ENCODE measurements around the gene RTP3. TPM values are rescaled to one million over a fixed set of nuclear protein-coding genes. Genes with fewer than 3 reads are reported as not detected.

Gene RTP3
- total RNA-seq, 4 donors from 2014 or later = not detected

GRCh38 chr3:46469680-46470357, 28.0 kb upstream of the RTP3 start:
- no peaks in the 10 kb centered on the region for H3K36me3 ChIP-seq
- H3K27ac ChIP-seq = no peak overlapping the region
- H3K9me3 ChIP-seq = peaks cover 0 to 5% (median 0%) of the 10 kb centered on the region in 3 donors
- 28 to 33% methylated on average over 2 to 3 of the region's 3 CpGs for whole genome bisulfite sequencing, 2 donors
- intact Hi-C loops (cut with DNase I) = no loop called here
- no peak overlapping the region for H3K4me3 ChIP-seq
- peaks cover 0 to 30% (median 0%) of the 10 kb centered on the region in 4 donors for H3K27me3 ChIP-seq
- no peak for DNase-seq
- H3K4me1 ChIP-seq = peaks cover 0 to 17% (median 0%) of the 10 kb centered on the region in 3 donors
- TF ChIP-seq, protein P1, sequence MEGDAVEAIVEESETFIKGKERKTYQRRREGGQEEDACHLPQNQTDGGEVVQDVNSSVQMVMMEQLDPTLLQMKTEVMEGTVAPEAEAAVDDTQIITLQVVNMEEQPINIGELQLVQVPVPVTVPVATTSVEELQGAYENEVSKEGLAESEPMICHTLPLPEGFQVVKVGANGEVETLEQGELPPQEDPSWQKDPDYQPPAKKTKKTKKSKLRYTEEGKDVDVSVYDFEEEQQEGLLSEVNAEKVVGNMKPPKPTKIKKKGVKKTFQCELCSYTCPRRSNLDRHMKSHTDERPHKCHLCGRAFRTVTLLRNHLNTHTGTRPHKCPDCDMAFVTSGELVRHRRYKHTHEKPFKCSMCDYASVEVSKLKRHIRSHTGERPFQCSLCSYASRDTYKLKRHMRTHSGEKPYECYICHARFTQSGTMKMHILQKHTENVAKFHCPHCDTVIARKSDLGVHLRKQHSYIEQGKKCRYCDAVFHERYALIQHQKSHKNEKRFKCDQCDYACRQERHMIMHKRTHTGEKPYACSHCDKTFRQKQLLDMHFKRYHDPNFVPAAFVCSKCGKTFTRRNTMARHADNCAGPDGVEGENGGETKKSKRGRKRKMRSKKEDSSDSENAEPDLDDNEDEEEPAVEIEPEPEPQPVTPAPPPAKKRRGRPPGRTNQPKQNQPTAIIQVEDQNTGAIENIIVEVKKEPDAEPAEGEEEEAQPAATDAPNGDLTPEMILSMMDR (IDR thresholded peaks at IDR 0.05) = no peak
- no peak for TF ChIP-seq POLR2A (IDR thresholded peaks at IDR 0.05)

DNA sequence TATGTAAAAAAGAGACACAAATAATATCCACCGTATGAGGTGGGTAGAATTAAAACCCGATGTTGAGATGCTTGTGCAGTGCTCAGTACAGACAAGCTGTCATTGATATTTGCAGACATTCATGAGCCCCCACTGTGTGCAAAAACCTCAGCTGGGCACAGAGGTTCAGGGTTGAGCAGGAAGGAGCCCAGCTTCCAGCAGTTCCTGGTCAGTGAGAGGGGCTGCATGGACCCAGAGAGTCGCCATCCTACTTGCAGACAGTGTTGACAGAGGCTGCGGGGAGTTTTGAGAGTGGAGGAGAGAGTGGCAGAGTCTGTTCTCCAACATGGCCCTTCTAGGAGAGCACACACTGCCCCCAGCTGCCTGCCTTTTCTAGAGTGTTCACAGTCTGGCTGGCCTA, 26.9 kb upstream of the RTP3 start:
- Histone ChIP-seq H3K4me3 (no peak overlapping the region), H3K27ac (no peak overlapping the region), H3K36me3 (no peaks in the 10 kb centered on the region), H3K9me3 (peaks cover 0 to 7% (median 0%) of the 10 kb centered on the region in 3 donors), H3K4me1 (peaks cover 0 to 10% (median 0%) of the 10 kb centered on the region in 3 donors), H3K27me3 (peaks cover 0 to 20% (median 0%) of the 10 kb centered on the region in 4 donors)
- no peak for DNase-seq
- intact Hi-C loops (cut with DNase I) = no loop called here
- TF ChIP-seq POLR2A (IDR thresholded peaks at IDR 0.05) = no peak
- TF ChIP-seq, protein P1 (IDR thresholded peaks at IDR 0.05) = no peak
- 84 to 90% methylated on average over 4 of the region's 4 CpGs for WGBS, 2 donors

DNA sequence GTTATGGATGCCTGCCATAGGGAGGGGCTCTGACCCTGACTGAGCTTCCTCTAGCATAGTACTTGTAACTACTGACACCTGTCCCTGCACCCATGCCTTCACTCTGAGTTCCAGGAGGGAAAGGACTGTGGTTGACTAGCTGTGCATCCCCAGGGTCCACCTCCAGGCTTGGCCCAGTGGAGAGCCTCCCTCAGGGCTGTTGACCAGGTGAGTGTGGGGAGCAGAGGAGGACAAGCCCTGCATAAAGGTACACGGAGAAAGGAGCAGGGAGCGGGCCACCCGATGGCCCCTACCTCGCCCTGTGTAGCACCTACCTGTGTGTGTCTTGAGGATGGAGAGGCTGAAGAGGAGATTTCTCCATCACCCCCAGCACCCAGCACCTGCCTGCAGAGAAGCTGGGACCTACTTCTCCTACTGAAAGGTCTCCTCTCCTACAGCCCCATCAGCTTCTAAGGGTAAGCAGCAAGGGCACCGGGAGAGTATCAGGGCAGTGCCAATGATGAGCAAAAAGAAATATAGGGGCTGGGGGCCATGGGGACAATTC, 26.3 kb upstream of the RTP3 start:
- WGBS, 2 donors = no CpG with 5 or more reads among the region's 5 CpGs
- Histone ChIP-seq H3K9me3 (peaks cover 0 to 7% (median 0%) of the 10 kb centered on the region in 3 donors), H3K27me3 (peaks cover 0 to 18% (median 0%) of the 10 kb centered on the region in 4 donors), H3K27ac (no peak overlapping the region), H3K36me3 (no peaks in the 10 kb centered on the region), H3K4me1 (peaks cover 0 to 4% (median 0%) of the 10 kb centered on the region in 3 donors), H3K4me3 (no peak overlapping the region)
- DNase-seq = no peak
- intact Hi-C loops (cut with DNase I) = no loop called here
- no peak for TF ChIP-seq POLR2A (IDR thresholded peaks at IDR 0.05)
- TF ChIP-seq, protein P1 (IDR thresholded peaks at IDR 0.05) = no peak

GRCh38 chr3:46472736-46473135, 25.0 kb upstream of the RTP3 start:
- Histone ChIP-seq H3K4me3 (no peak overlapping the region), H3K4me1 (no peaks in the 10 kb centered on the region), H3K9me3 (peaks cover 0 to 7% (median 0%) of the 10 kb centered on the region in 3 donors), H3K27me3 (peaks cover 0 to 24% (median 0%) of the 10 kb centered on the region in 4 donors), H3K27ac (no peak overlapping the region), H3K36me3 (no peaks in the 10 kb centered on the region)
- 60 to 65% methylated on average over 2 of the region's 2 CpGs for WGBS, 2 donors
- no peak for DNase-seq
- no peak for TF ChIP-seq POLR2A (IDR thresholded peaks at IDR 0.05)
- TF ChIP-seq, protein P1 (IDR thresholded peaks at IDR 0.05) = no peak
- intact Hi-C loops (cut with DNase I) = no loop called here

DNA sequence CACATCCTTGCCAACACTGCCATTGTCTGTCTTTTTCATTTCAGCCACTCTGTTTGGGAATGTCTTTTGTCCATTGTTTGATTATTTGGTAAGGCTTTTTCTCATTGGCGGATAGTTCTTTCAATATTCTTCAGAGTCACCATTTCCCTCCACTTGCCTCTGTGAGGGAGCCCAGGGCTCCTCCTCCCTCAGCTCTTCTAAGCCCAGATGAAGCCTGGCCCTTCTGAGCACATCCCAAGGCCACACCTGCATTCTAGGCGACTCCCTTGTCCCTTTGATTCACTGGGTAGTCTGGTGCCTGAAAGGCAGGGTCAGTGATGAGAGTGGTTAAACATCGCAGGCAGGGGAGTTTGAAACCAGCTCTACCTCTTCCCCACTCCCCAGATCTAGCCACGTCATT, 20.6 kb upstream of the RTP3 start:
- peaks cover 0 to 7% (median 0%) of the 10 kb centered on the region in 3 donors for H3K9me3 ChIP-seq
- H3K27me3 ChIP-seq = peaks cover 0 to 32% (median 0%) of the 10 kb centered on the region in 4 donors
- H3K36me3 ChIP-seq = no peaks in the 10 kb centered on the region
- H3K4me3 ChIP-seq = no peak overlapping the region
- H3K27ac ChIP-seq = no peak overlapping the region
- DNase-seq = no peak
- WGBS, 2 donors = 74 to 87% methylated on average over 3 to 4 of the region's 4 CpGs
- intact Hi-C loops (cut with DNase I) = no loop called here
- TF ChIP-seq POLR2A (IDR thresholded peaks at IDR 0.05) = no peak
- TF ChIP-seq, protein P1 (IDR thresholded peaks at IDR 0.05) = no peak
- H3K4me1 ChIP-seq = no peaks in the 10 kb centered on the region

Data from esophagus squamous epithelium (tissue), 5 donors.